H9 (cell line): ENCODE data around the gene WDR72. TPM values are rescaled to one million over a fixed set of nuclear protein-coding genes. Genes with fewer than 3 reads are reported as not detected.

Experiments
- DNase-seq: peaks from one replicate; pipeline ENCODE4 v3.0.0-alpha.2; 2017
- H2AFZ ChIP-seq: one replicate; pipeline ENCODE4 v1.6.1; 2013; ENCODE audit warnings: mild to moderate bottlenecking, low read length, control low read depth, moderate library complexity
- H2AK5ac ChIP-seq: 2 replicates; pipeline ENCODE4 v1.6.1; 2013; ENCODE audit warnings: low read length, control low read depth, mixed read lengths; ENCODE audit not compliant: insufficient read length
- H2BK120ac ChIP-seq: one replicate; pipeline ENCODE4 v1.6.1; 2013; ENCODE audit warnings: low read depth, mild to moderate bottlenecking, low read length, control low read depth, inconsistent platforms; ENCODE audit not compliant: poor library complexity, severe bottlenecking
- H2BK12ac ChIP-seq: 2 replicates; pipeline ENCODE4 v1.6.1; 2013; ENCODE audit warnings: low read length, control low read depth, mixed read lengths, low read depth; ENCODE audit not compliant: insufficient read length
- H2BK15ac ChIP-seq: 2 replicates; pipeline ENCODE4 v1.6.1; 2013; ENCODE audit warnings: low read depth, low read length, control low read depth
- H2BK20ac ChIP-seq: one replicate; pipeline ENCODE4 v1.6.1; 2013; ENCODE audit warnings: low read depth, mild to moderate bottlenecking, low read length, control low read depth, inconsistent platforms; ENCODE audit not compliant: poor library complexity, severe bottlenecking
- H2BK5ac ChIP-seq: 2 replicates; pipeline ENCODE4 v1.6.1; 2013; ENCODE audit warnings: low read length, control low read depth, mixed read lengths; ENCODE audit not compliant: insufficient read length
- H3K14ac ChIP-seq: 2 replicates; pipeline ENCODE4 v1.6.1; 2013; ENCODE audit warnings: low read length, control low read depth; ENCODE audit not compliant: insufficient read depth
- H3K18ac ChIP-seq: 2 replicates; pipeline ENCODE4 v1.6.1; 2013; ENCODE audit warnings: low read depth, mild to moderate bottlenecking, mixed read lengths, low read length, control low read depth; ENCODE audit not compliant: insufficient read length
- H3K23ac ChIP-seq: 2 replicates; pipeline ENCODE4 v1.6.1; 2013; ENCODE audit warnings: low read length, control low read depth, mixed read lengths, low read depth; ENCODE audit not compliant: insufficient read length
- H3K23me2 ChIP-seq: 2 replicates; pipeline ENCODE4 v1.6.1; 2013; ENCODE audit warnings: low read depth, mild to moderate bottlenecking, mixed read lengths, low read length, control low read depth; ENCODE audit not compliant: insufficient read length, poor library complexity, severe bottlenecking
- H3K27ac ChIP-seq: 2 replicates; pipeline ENCODE4 v1.5.1; 2013; ENCODE audit warnings: low read length, control low read depth, mixed read lengths, low read depth; ENCODE audit not compliant: insufficient read length
- H3K27me3 ChIP-seq: 2 replicates; pipeline ENCODE4 v1.6.1; 2013; ENCODE audit warnings: low read length, control low read depth, inconsistent platforms; ENCODE audit not compliant: insufficient read depth
- H3K4ac ChIP-seq: 2 replicates; pipeline ENCODE4 v1.6.1; 2013; ENCODE audit warnings: low read depth, mild to moderate bottlenecking, control low read depth, inconsistent platforms, low read length, moderate library complexity
- H3K4me1 ChIP-seq: 2 replicates; pipeline ENCODE4 v1.6.1; 2013; ENCODE audit warnings: low read length, control low read depth, inconsistent platforms; ENCODE audit not compliant: insufficient read depth
- H3K4me2 ChIP-seq: 2 replicates; pipeline ENCODE4 v1.6.1; 2013; ENCODE audit warnings: low read length, control low read depth, mixed read lengths; ENCODE audit not compliant: insufficient read length, insufficient read depth
- H3K56ac ChIP-seq: 2 replicates; pipeline ENCODE4 v1.6.1; 2013; ENCODE audit warnings: low read depth, mild to moderate bottlenecking, mixed read lengths, low read length, control low read depth; ENCODE audit not compliant: insufficient read length
- H3K79me1 ChIP-seq: 2 replicates; pipeline ENCODE4 v1.6.1; 2013; ENCODE audit warnings: low read depth, mild to moderate bottlenecking, moderate library complexity, low read length, control low read depth, inconsistent platforms; ENCODE audit not compliant: insufficient read depth, poor library complexity, severe bottlenecking
- H3K79me2 ChIP-seq: 2 replicates; pipeline ENCODE4 v1.6.1; 2013; ENCODE audit warnings: low read length, control low read depth, inconsistent platforms; ENCODE audit not compliant: insufficient read depth
- H3K9ac ChIP-seq: 2 replicates; pipeline ENCODE4 v1.6.1; 2013; ENCODE audit warnings: low read length, control low read depth, mixed read lengths; ENCODE audit not compliant: insufficient read length; ENCODE audit errors: extremely low read depth
- H3K9me3 ChIP-seq: one replicate; pipeline ENCODE4 v1.6.1; 2013; ENCODE audit warnings: low read depth, low read length, inconsistent platforms; ENCODE audit not compliant: control insufficient read depth
- H3T11ph ChIP-seq: one replicate; pipeline ENCODE4 v1.6.1; 2013; ENCODE audit warnings: mild to moderate bottlenecking, low read length, control low read depth, inconsistent platforms
- H4K20me1 ChIP-seq: one replicate; pipeline ENCODE4 v1.6.1; 2013; ENCODE audit not compliant: control insufficient read depth, insufficient read length, insufficient read depth
- H4K5ac ChIP-seq: 2 replicates; pipeline ENCODE4 v1.6.1; 2013; ENCODE audit warnings: low read depth, mild to moderate bottlenecking, mixed read lengths, low read length, control low read depth; ENCODE audit not compliant: insufficient read length
- H4K8ac ChIP-seq: replicated peaks from 2 replicates; pipeline ENCODE4 v1.6.1; 2013; ENCODE audit warnings: low read length, control low read depth, mixed read lengths, low read depth; ENCODE audit not compliant: insufficient read length
- H4K91ac ChIP-seq: 2 replicates; pipeline ENCODE4 v1.6.1; 2013; ENCODE audit warnings: low read depth, mild to moderate bottlenecking, moderate library complexity, mixed read lengths, low read length, control low read depth; ENCODE audit not compliant: insufficient read length
- H3K27ac Mint-ChIP-seq, 3 experiments: 2 replicates in 2 of 3; 3 replicates in 1 of 3; pipeline ENCODE4 v1.8.0; 2020 to 2021; ENCODE audit warnings: mixed read lengths in 3 of 3, mild to moderate bottlenecking in 1 of 3, moderate library complexity in 1 of 3
- H3K27me3 Mint-ChIP-seq: 2 replicates; pipeline ENCODE4 v1.8.0; 2021; ENCODE audit warnings: low read depth, mild to moderate bottlenecking, moderate library complexity, mixed read lengths
- H3K36me3 Mint-ChIP-seq, 3 experiments: 2 replicates in 2 of 3; 3 replicates in 1 of 3; pipeline ENCODE4 v1.8.0; 2020 to 2021; ENCODE audit warnings: low read depth in 3 of 3, mixed read lengths in 3 of 3; ENCODE audit not compliant: insufficient read depth in 1 of 3
- H3K4me1 Mint-ChIP-seq, 2 experiments: 2 replicates each; pipeline ENCODE4 v1.8.0; 2020; ENCODE audit warnings: mixed read lengths in 2 of 2
- H3K4me3 Mint-ChIP-seq, 2 experiments: 2 replicates in 1 of 2; 3 replicates in 1 of 2; pipeline ENCODE4 v1.8.0; 2020 to 2021; ENCODE audit warnings: mild to moderate bottlenecking in 2 of 2, mixed read lengths in 2 of 2, moderate library complexity in 1 of 2
- H3K9me3 Mint-ChIP-seq, 2 experiments: 2 replicates in 1 of 2; 3 replicates in 1 of 2; pipeline ENCODE4 v1.8.0; 2020; ENCODE audit warnings: mild to moderate bottlenecking in 2 of 2, mixed read lengths in 2 of 2, moderate library complexity in 1 of 2
- WGBS: extraction: QIAGEN DNeasy Blood & Tissue Kit; methylation state at CpG from one replicate; pipeline ENCODE4 v1.1.7; 2013; ENCODE audit warnings: missing lambda C conversion rate, low lambda C conversion rate, mixed read lengths; ENCODE audit not compliant: insufficient read length; ENCODE audit errors: extremely low coverage; 5-methylcytosine and 5-hydroxymethylcytosine counted together
- total RNA-seq: library from RNA; stranded (reverse); gene quantifications from 2 replicates; pipeline ENCODE4 v1.2.1, GENCODE V29; 2021
- TF ChIP-seq, protein P1 (sequence below): fragments of 200-600 bp; sonication (generic); conservative IDR thresholded peaks from 3 replicates; pipeline ENCODE4 v1.8.0; 2021; ENCODE audit warnings: antibody characterized with exemption, mild to moderate bottlenecking

WDR72 gene
- total RNA-seq, 1 experiment from 2014 or later: 2.9 TPM

- H3K4me1 Mint-ChIP-seq: no peaks in the 10 kb centered on the region; a peak in 1 of 4 replicates
- H3K9me3 ChIP-seq: no peaks in the 10 kb centered on the region
- no peak overlapping the region for H3K56ac ChIP-seq
- H3K4me3 Mint-ChIP-seq: no peak overlapping the region
- H3K79me2 ChIP-seq: no peaks in the 10 kb centered on the region
- no peak overlapping the region for H2BK12ac ChIP-seq
- no peak overlapping the region for H3K27ac ChIP-seq
- H3T11ph ChIP-seq: no peak overlapping the region
- TF ChIP-seq, protein P1, sequence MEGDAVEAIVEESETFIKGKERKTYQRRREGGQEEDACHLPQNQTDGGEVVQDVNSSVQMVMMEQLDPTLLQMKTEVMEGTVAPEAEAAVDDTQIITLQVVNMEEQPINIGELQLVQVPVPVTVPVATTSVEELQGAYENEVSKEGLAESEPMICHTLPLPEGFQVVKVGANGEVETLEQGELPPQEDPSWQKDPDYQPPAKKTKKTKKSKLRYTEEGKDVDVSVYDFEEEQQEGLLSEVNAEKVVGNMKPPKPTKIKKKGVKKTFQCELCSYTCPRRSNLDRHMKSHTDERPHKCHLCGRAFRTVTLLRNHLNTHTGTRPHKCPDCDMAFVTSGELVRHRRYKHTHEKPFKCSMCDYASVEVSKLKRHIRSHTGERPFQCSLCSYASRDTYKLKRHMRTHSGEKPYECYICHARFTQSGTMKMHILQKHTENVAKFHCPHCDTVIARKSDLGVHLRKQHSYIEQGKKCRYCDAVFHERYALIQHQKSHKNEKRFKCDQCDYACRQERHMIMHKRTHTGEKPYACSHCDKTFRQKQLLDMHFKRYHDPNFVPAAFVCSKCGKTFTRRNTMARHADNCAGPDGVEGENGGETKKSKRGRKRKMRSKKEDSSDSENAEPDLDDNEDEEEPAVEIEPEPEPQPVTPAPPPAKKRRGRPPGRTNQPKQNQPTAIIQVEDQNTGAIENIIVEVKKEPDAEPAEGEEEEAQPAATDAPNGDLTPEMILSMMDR: no peak
- H3K23ac ChIP-seq: no peak overlapping the region
- H4K8ac ChIP-seq: no peak overlapping the region
- H3K18ac ChIP-seq: no peak overlapping the region
- H2AFZ ChIP-seq: no peak overlapping the region
- no peak overlapping the region for H2BK20ac ChIP-seq
- H3K14ac ChIP-seq: no peak overlapping the region
- H3K4me2 ChIP-seq: no peak overlapping the region
- no peaks in the 10 kb centered on the region for H3K36me3 Mint-ChIP-seq
- no peak overlapping the region for H4K91ac ChIP-seq
- H3K4ac ChIP-seq: no peak overlapping the region
- H2BK5ac ChIP-seq: no peak overlapping the region
- no peaks in the 10 kb centered on the region for H3K79me1 ChIP-seq
- H3K23me2 ChIP-seq: no peaks in the 10 kb centered on the region
- WGBS: no CpG with 5 or more reads among the region's 1 CpG
- H3K27me3 Mint-ChIP-seq: no peaks in the 10 kb centered on the region
- H3K9me3 Mint-ChIP-seq: no peaks in the 10 kb centered on the region
- no peak for DNase-seq
- H2BK120ac ChIP-seq: no peak overlapping the region
- no peaks in the 10 kb centered on the region for H3K27me3 ChIP-seq
- H3K4me1 ChIP-seq: no peaks in the 10 kb centered on the region
- no peak overlapping the region for H3K9ac ChIP-seq
- no peak overlapping the region for H2AK5ac ChIP-seq
- no peak overlapping the region for H4K5ac ChIP-seq
- no peak overlapping the region for H2BK15ac ChIP-seq
- no peak overlapping the region for H3K27ac Mint-ChIP-seq
- no peaks in the 10 kb centered on the region for H4K20me1 ChIP-seq
Measured at GRCh38 chr15:53525894-53526293, 233.6 kb downstream of the WDR72 start.
